ENCODE data around the gene NCKAP5. TPM values are rescaled to one million over a fixed set of nuclear protein-coding genes. Genes with fewer than 3 reads are reported as not detected.

NCKAP5 gene
- total and polyA plus RNA-seq, 2 of the 8 experiments (the other 6 are each of a cell fraction or from before 2014, with no cell fraction given): 0.27 to 0.86 TPM

- Histone ChIP-seq H3K9ac (replicated peaks in 1 of 4; ENCODE audit: extremely low read depth in 1 of 4, low read depth in 3 of 4, low read length in 3 of 4) (no peak overlapping the region), H4K20me1 (replicated peaks in 1 of 2; ENCODE audit: control insufficient read depth in 1 of 2, insufficient read depth in 2 of 2, low read length in 2 of 2) (no peaks in the 10 kb centered on the region), H3K4me1 (replicated peaks in 1 of 4; ENCODE audit: control insufficient read depth in 3 of 4, insufficient read depth in 4 of 4, low read length in 3 of 4) (no peaks in the 10 kb centered on the region), H3K4ac (replicated peaks; ENCODE audit: insufficient read length, low read depth, low read length) (no peak overlapping the region), H3K23ac (ENCODE audit: insufficient read length) (no peak overlapping the region), H2BK12ac (ENCODE audit: low read depth, low read length) (no peak overlapping the region), H2BK20ac (ENCODE audit: low read length) (no peak overlapping the region), H3K36me3 (ENCODE audit: control insufficient read depth in 2 of 4, insufficient read depth in 4 of 4, low read length in 3 of 4) (no peaks in the 10 kb centered on the region), H3K56ac (replicated peaks; ENCODE audit: insufficient read length, low read depth, low read length) (no peak overlapping the region), H3K27me3 (replicated peaks in 1 of 4; ENCODE audit: control insufficient read depth in 3 of 4, extremely low read depth in 1 of 4, insufficient read depth in 3 of 4, low read length in 3 of 4) (no peaks in the 10 kb centered on the region), H3K23me2 (ENCODE audit: low read depth, low read length) (no peaks in the 10 kb centered on the region), H4K91ac (replicated peaks; ENCODE audit: insufficient read length, low read length) (no peak overlapping the region), H2AFZ (ENCODE audit: low read length) (no peak overlapping the region), H3K4me3 (ENCODE audit: extremely low read depth in 1 of 4, insufficient read depth in 2 of 4, low read depth in 3 of 4, low read length in 4 of 4) (no peak overlapping the region), H3K9me3 (ENCODE audit: insufficient read depth in 2 of 2, low read depth in 1 of 2, low read length in 1 of 2) (no peaks in the 10 kb centered on the region), H4K8ac (ENCODE audit: extremely low read depth, insufficient read depth, low read length) (no peak overlapping the region), H3K27ac (ENCODE audit: low read depth, low read length) (no peak overlapping the region), H3K79me1 (ENCODE audit: low read depth, low read length) (no peaks in the 10 kb centered on the region; the same call in 1 of the 2 replicates), H2BK15ac (ENCODE audit: low read length) (no peak overlapping the region), H3K79me2 (ENCODE audit: control insufficient read depth in 1 of 2, insufficient read depth in 2 of 2, low read length in 2 of 2) (no peaks in the 10 kb centered on the region), H4K5ac (ENCODE audit: insufficient read length, low read depth, low read length) (no peak overlapping the region), H2BK120ac (replicated peaks; ENCODE audit: low read depth, low read length) (no peak overlapping the region), H2AK5ac (ENCODE audit: low read depth, low read length) (no peak overlapping the region), H3K4me2 (ENCODE audit: insufficient read depth in 1 of 2, low read depth in 2 of 2, low read length in 2 of 2) (no peak overlapping the region), H3K18ac (ENCODE audit: extremely low read depth, low read length) (no peak overlapping the region), H2BK5ac (ENCODE audit: low read depth, low read length) (no peak overlapping the region), H3K14ac (ENCODE audit: insufficient read length) (no peak overlapping the region)
- DNase-seq (ENCODE audit: low read depth in 1 of 2, low spot score in 2 of 2): no peak
- POLR2A ChIA-PET (ENCODE audit: partially characterized antibody): no interaction called here
- no peak for FAIRE-seq
- WGBS, 2 experiments (ENCODE audit: extremely low coverage in 1 of 2, insufficient coverage in 1 of 2, insufficient read length in 1 of 2, insufficient replicate concordance in 2 of 2, low coverage in 1 of 2, low lambda C conversion rate in 2 of 2, missing lambda C conversion rate in 1 of 2): 96% methylated on average over 2 of the region's 2 CpGs; no CpG with 5 or more reads in 1 of the 2 experiments
- CTCF ChIA-PET (ENCODE audit: partially characterized antibody): no interaction called here
- TF ChIP-seq CHD2 (IDR thresholded peaks at IDR 0.05; ENCODE audit: low read length) (no peak), SIN3A (conservative IDR thresholded peaks at IDR 0.05 in 1 of 2, IDR thresholded peaks at IDR 0.05 in 1 of 2; ENCODE audit: low read depth in 1 of 2, low read length in 2 of 2) (no peak), JUN (IDR thresholded peaks at IDR 0.05; ENCODE audit: low read depth, low read length) (no peak), ATF3 (IDR thresholded peaks at IDR 0.05; ENCODE audit: insufficient read depth, low read depth, low read length) (no peak), CTCF (IDR thresholded peaks at IDR 0.05; ENCODE audit: control extremely low read depth in 1 of 3, insufficient read depth in 1 of 3, low read depth in 1 of 3, low read length in 3 of 3) (no peak), CEBPB (IDR thresholded peaks at IDR 0.05; ENCODE audit: low read depth, low read length) (no peak), JUND (IDR thresholded peaks at IDR 0.05; ENCODE audit: low read length) (no peak), KDM5A (IDR thresholded peaks at IDR 0.05; ENCODE audit: low read length) (no peak), ZNF274 (IDR thresholded peaks at IDR 0.05; ENCODE audit: borderline replicate concordance, extremely low read depth, low read length) (no peak), SUZ12 (IDR thresholded peaks at IDR 0.05; ENCODE audit: low read length) (no peak)
- TF ChIP-seq, protein P1, sequence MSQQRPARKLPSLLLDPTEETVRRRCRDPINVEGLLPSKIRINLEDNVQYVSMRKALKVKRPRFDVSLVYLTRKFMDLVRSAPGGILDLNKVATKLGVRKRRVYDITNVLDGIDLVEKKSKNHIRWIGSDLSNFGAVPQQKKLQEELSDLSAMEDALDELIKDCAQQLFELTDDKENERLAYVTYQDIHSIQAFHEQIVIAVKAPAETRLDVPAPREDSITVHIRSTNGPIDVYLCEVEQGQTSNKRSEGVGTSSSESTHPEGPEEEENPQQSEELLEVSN (IDR thresholded peaks at IDR 0.05): no peak
Measured at GRCh38 chr2:132937629-132938028, 630.6 kb downstream of the NCKAP5 start.
